Ishikawa (cell line): ENCODE results near the gene NGDN.

Experiments used
- CREB1 ChIP-seq: IDR thresholded peaks from 2 replicates; pipeline ENCODE4 v1.6.1; 2012; ENCODE audit warnings: low read depth
- EGR1 ChIP-seq: IDR thresholded peaks from 2 replicates; pipeline ENCODE4 v1.6.1; 2012
- EP300 ChIP-seq: IDR thresholded peaks from 2 replicates; pipeline ENCODE4 v1.6.1; 2012; ENCODE audit warnings: borderline replicate concordance
- NFIC ChIP-seq: IDR thresholded peaks from 2 replicates; pipeline ENCODE4 v1.6.1; 2012
- TEAD4 ChIP-seq: IDR thresholded peaks from 2 replicates; pipeline ENCODE4 v1.6.1; 2012
- YY1 ChIP-seq: IDR thresholded peaks from 2 replicates; pipeline ENCODE4 v1.6.1; 2012; ENCODE audit warnings: low read depth
- TF ChIP-seq, protein P1 (sequence below): IDR thresholded peaks from 2 replicates; pipeline ENCODE4 v1.6.1; 2012; ENCODE audit warnings: low read depth, mild to moderate bottlenecking

DNA sequence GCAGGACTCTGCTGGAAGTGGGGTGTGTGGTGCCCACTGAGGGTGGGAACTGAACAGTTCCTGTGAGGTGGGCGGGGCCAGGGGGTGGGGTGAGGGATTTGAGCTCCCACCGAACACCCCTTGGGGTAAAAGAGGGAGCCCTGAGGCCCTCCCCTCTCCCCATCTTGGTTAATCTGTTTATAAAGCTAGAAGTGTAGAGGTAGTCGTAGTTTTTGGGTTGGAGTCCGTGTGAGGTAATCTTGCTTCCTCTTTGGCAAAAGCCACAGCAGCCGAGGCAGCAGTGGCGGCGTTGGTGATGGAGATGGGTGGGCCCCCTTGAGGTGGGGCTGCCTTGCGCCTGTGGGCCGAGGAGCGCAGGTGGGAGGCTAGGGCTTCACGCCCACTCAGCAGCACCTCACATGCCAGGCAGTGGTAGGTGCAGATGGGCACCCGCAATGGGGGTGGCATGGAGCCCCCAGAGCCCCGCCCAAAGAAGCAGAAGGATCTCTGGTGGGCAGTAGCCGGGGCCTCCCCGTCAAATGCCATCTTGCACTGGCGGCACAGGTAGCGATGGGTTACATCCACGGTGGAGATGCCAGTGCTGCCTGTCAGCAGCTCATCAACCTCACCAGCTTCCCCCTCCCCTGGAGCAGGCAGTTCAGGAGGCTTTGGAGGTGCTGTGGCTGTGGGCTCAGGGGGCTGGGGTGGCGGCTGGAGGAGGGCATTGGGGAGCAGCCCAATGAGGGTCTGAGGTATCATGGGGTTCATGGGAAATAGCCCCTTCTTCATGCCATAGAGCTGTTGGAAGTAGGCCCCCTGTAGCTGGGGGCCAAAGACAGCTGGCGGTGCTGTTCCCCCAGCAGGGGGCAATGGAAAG is 52.5 kb downstream of the NGDN start:
- TF ChIP-seq NFIC (no peak), EGR1 (no peak), YY1 (no peak), TEAD4 (no peak), CREB1 (no peak), EP300 (no peak)
- TF ChIP-seq, protein P1, sequence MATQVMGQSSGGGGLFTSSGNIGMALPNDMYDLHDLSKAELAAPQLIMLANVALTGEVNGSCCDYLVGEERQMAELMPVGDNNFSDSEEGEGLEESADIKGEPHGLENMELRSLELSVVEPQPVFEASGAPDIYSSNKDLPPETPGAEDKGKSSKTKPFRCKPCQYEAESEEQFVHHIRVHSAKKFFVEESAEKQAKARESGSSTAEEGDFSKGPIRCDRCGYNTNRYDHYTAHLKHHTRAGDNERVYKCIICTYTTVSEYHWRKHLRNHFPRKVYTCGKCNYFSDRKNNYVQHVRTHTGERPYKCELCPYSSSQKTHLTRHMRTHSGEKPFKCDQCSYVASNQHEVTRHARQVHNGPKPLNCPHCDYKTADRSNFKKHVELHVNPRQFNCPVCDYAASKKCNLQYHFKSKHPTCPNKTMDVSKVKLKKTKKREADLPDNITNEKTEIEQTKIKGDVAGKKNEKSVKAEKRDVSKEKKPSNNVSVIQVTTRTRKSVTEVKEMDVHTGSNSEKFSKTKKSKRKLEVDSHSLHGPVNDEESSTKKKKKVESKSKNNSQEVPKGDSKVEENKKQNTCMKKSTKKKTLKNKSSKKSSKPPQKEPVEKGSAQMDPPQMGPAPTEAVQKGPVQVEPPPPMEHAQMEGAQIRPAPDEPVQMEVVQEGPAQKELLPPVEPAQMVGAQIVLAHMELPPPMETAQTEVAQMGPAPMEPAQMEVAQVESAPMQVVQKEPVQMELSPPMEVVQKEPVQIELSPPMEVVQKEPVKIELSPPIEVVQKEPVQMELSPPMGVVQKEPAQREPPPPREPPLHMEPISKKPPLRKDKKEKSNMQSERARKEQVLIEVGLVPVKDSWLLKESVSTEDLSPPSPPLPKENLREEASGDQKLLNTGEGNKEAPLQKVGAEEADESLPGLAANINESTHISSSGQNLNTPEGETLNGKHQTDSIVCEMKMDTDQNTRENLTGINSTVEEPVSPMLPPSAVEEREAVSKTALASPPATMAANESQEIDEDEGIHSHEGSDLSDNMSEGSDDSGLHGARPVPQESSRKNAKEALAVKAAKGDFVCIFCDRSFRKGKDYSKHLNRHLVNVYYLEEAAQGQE, result no peak
